Measurements from ENCODE around the gene P3H3.

Gene P3H3

GRCh38 chr12:6845395-6845794 lies 17.2 kb downstream of the P3H3 start:
- no peak for TF ChIP-seq CTCF (IDR thresholded peaks at IDR 0.05; ENCODE audit: extremely low read depth, missing control alignments)
- DNase-seq (ENCODE audit: low spot score) = no peak

GRCh38 chr12:6846316-6846869 lies 18.2 kb downstream of the P3H3 start:
- TF ChIP-seq CTCF (IDR thresholded peaks at IDR 0.05; ENCODE audit: extremely low read depth, missing control alignments) = no peak
- DNase-seq (ENCODE audit: low spot score) = no peak

GRCh38 chr12:6847676-6848075 lies 19.5 kb downstream of the P3H3 start:
- no peak for DNase-seq (ENCODE audit: low spot score)
- TF ChIP-seq CTCF (IDR thresholded peaks at IDR 0.05; ENCODE audit: extremely low read depth, missing control alignments) = no peak

- no peak for TF ChIP-seq CTCF (IDR thresholded peaks at IDR 0.05; ENCODE audit: extremely low read depth, missing control alignments)
- no peak for DNase-seq (ENCODE audit: low spot score)
Observed at GRCh38 chr12:6849427-6849826, 21.2 kb downstream of the P3H3 start.

GRCh38 chr12:6849976-6850560 lies 21.9 kb downstream of the P3H3 start:
- no peak for DNase-seq (ENCODE audit: low spot score)
- TF ChIP-seq CTCF (IDR thresholded peaks at IDR 0.05; ENCODE audit: extremely low read depth, missing control alignments) = no peak

GRCh38 chr12:6850796-6851152 lies 22.6 kb downstream of the P3H3 start:
- no peak for DNase-seq (ENCODE audit: low spot score)
- TF ChIP-seq CTCF (IDR thresholded peaks at IDR 0.05; ENCODE audit: extremely low read depth, missing control alignments) = no peak

GRCh38 chr12:6851153-6851920 lies 23.1 kb downstream of the P3H3 start, which contains the start of gene CDCA3:
Gene CDCA3, minus strand, starts transcription at chr12:6851286. Its CDS starts 334 bp downstream, at chr12:6850952.
- TF ChIP-seq CTCF (IDR thresholded peaks at IDR 0.05; ENCODE audit: extremely low read depth, missing control alignments) = no peak

More at GRCh38 chr12:6851153-6851920, 23.1 kb downstream of the P3H3 start, which contains the start of gene CDCA3:
- DNase-seq (ENCODE audit: low spot score) = peak; percentile 99

Measured in GM20000 (cell line).